Measurements from ENCODE around the gene FNDC3B.

The FNDC3B gene

GRCh38 chr3:172181932-172182586 is 142.7 kb downstream of the FNDC3B start:
- no peak overlapping the region for H3K4me3 ChIP-seq (ENCODE audit: low read depth, low read length)

DNA sequence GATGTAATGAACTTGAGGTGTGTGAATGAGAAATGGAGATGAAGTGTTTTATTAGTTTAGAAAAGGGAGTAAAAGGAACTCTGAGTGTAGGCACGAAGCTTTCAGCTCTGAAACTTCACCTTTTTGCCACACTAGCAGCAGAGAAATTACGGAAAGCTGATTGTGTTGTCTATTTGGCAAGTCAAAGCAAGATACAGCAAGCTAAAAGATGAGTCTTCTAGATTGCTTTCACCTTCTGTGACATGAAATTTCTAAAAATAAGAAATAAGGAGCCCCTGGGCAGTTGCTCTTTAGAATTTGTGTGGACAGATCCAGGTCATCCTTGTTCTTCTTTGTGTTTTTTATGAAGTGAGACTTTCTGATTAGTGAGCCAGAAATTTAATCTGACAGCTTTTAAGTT is 143.4 kb downstream of the FNDC3B start:
- no peak overlapping the region for H3K4me3 ChIP-seq (ENCODE audit: low read depth, low read length)
- TF ChIP-seq CTCF (IDR thresholded peaks at IDR 0.05; ENCODE audit: low read depth, low read length) (no peak), POLR2A (IDR thresholded peaks at IDR 0.05; ENCODE audit: extremely low read depth, insufficient read length) (no peak), MYC (IDR thresholded peaks at IDR 0.05; ENCODE audit: low read depth, low read length) (no peak)
- TF ChIP-seq, protein P1, sequence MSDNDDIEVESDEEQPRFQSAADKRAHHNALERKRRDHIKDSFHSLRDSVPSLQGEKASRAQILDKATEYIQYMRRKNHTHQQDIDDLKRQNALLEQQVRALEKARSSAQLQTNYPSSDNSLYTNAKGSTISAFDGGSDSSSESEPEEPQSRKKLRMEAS (IDR thresholded peaks at IDR 0.05; ENCODE audit: low read depth, low read length) = no peak
- no peak for DNase-seq (ENCODE audit: low read depth)

More at GRCh38 chr3:172181932-172182586, 142.7 kb downstream of the FNDC3B start:
- DNase-seq (ENCODE audit: low read depth) = peak; percentile 70
- no peak for TF ChIP-seq CTCF (IDR thresholded peaks at IDR 0.05; ENCODE audit: low read depth, low read length)
- no peak for TF ChIP-seq POLR2A (IDR thresholded peaks at IDR 0.05; ENCODE audit: extremely low read depth, insufficient read length)

- DNase-seq (ENCODE audit: low read depth) = no peak
- TF ChIP-seq MYC (IDR thresholded peaks at IDR 0.05; ENCODE audit: low read depth, low read length) (no peak), POLR2A (IDR thresholded peaks at IDR 0.05; ENCODE audit: extremely low read depth, insufficient read length) (no peak), CTCF (IDR thresholded peaks at IDR 0.05; ENCODE audit: low read depth, low read length) (no peak)
- TF ChIP-seq, protein P1 (IDR thresholded peaks at IDR 0.05; ENCODE audit: low read depth, low read length) = no peak
- no peak overlapping the region for H3K4me3 ChIP-seq (ENCODE audit: low read depth, low read length)
Measured at GRCh38 chr3:172184106-172184822, 144.9 kb downstream of the FNDC3B start.

- TF ChIP-seq POLR2A (IDR thresholded peaks at IDR 0.05; ENCODE audit: extremely low read depth, insufficient read length) = no peak
- no peak overlapping the region for H3K4me3 ChIP-seq (ENCODE audit: low read depth, low read length)
- DNase-seq (ENCODE audit: low read depth) = no peak
Measured at GRCh38 chr3:172185907-172186306, 146.5 kb downstream of the FNDC3B start.

- no peak for DNase-seq (ENCODE audit: low read depth)
- TF ChIP-seq, protein P1 (IDR thresholded peaks at IDR 0.05; ENCODE audit: low read depth, low read length) = no peak
- TF ChIP-seq POLR2A (IDR thresholded peaks at IDR 0.05; ENCODE audit: extremely low read depth, insufficient read length) = no peak
- TF ChIP-seq CTCF (IDR thresholded peaks at IDR 0.05; ENCODE audit: low read depth, low read length) = no peak
- no peak for TF ChIP-seq MYC (IDR thresholded peaks at IDR 0.05; ENCODE audit: low read depth, low read length)
- H3K4me3 ChIP-seq (ENCODE audit: low read depth, low read length) = no peak overlapping the region
Measured at GRCh38 chr3:172186607-172187006, 147.2 kb downstream of the FNDC3B start.

DNA sequence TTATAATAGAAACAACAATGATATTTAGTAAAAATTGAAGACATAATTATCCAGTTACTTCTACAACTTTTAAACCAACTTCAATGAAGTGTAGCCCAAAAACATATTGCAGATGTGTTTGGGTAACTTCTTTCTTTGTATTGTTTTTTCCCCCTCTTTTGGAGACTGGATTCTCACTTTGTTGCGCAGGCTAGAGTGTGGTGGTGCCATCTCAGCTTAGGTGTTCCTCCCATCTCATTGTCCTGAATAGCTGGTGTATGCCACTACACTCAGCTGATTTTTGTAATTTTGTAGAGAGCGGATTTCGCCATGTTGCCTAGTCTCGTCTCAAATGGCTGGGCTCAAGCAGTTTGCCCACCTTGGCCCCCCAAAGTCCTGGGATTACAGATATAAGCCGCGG is 148.1 kb downstream of the FNDC3B start:
- TF ChIP-seq MYC (IDR thresholded peaks at IDR 0.05; ENCODE audit: low read depth, low read length) (no peak), CTCF (IDR thresholded peaks at IDR 0.05; ENCODE audit: low read depth, low read length) (no peak), POLR2A (IDR thresholded peaks at IDR 0.05; ENCODE audit: extremely low read depth, insufficient read length) (no peak)
- TF ChIP-seq, protein P1 (IDR thresholded peaks at IDR 0.05; ENCODE audit: low read depth, low read length) = no peak
- no peak for DNase-seq (ENCODE audit: low read depth)
- H3K4me3 ChIP-seq (ENCODE audit: low read depth, low read length) = no peak overlapping the region
